Nephron progenitor cell (in vitro differentiated cells): ENCODE measurements around the gene TOB1.
"Not testable (repeated sequence)": the region's sequence is repeated elsewhere in the genome, so short reads cannot be mapped to it uniquely, and the experiment has no call there.

ENCODE experiments used
- DNase-seq: peaks from one replicate; pipeline ENCODE4 v3.0.0; 2021
- H3K27ac Mint-ChIP-seq: 2 replicates; pipeline ENCODE4 v1.8.0; 2021; ENCODE audit warnings: mild to moderate bottlenecking, moderate library complexity, mixed read lengths
- H3K27me3 Mint-ChIP-seq: 2 replicates; pipeline ENCODE4 v1.8.0; 2021; ENCODE audit warnings: mild to moderate bottlenecking, low read depth, mixed read lengths; ENCODE audit not compliant: poor library complexity
- H3K36me3 Mint-ChIP-seq: 2 replicates; pipeline ENCODE4 v1.8.0; 2021; ENCODE audit warnings: low read depth, mixed read lengths
- H3K4me1 Mint-ChIP-seq: 2 replicates; pipeline ENCODE4 v1.8.0; 2021; ENCODE audit warnings: mixed read lengths
- H3K4me3 Mint-ChIP-seq: 2 replicates; pipeline ENCODE4 v1.8.0; 2021; ENCODE audit warnings: mild to moderate bottlenecking, moderate library complexity, mixed read lengths
- H3K9me3 Mint-ChIP-seq: 2 replicates; pipeline ENCODE4 v1.8.0; 2021; ENCODE audit warnings: mild to moderate bottlenecking, moderate library complexity, mixed read lengths
- TF ChIP-seq, protein P1 (sequence below): fragments of 200-600 bp; sonication (generic); IDR thresholded peaks from 2 replicates; pipeline ENCODE4 v1.5.0; 2021; ENCODE audit warnings: antibody characterized with exemption

The TOB1 gene

DNA sequence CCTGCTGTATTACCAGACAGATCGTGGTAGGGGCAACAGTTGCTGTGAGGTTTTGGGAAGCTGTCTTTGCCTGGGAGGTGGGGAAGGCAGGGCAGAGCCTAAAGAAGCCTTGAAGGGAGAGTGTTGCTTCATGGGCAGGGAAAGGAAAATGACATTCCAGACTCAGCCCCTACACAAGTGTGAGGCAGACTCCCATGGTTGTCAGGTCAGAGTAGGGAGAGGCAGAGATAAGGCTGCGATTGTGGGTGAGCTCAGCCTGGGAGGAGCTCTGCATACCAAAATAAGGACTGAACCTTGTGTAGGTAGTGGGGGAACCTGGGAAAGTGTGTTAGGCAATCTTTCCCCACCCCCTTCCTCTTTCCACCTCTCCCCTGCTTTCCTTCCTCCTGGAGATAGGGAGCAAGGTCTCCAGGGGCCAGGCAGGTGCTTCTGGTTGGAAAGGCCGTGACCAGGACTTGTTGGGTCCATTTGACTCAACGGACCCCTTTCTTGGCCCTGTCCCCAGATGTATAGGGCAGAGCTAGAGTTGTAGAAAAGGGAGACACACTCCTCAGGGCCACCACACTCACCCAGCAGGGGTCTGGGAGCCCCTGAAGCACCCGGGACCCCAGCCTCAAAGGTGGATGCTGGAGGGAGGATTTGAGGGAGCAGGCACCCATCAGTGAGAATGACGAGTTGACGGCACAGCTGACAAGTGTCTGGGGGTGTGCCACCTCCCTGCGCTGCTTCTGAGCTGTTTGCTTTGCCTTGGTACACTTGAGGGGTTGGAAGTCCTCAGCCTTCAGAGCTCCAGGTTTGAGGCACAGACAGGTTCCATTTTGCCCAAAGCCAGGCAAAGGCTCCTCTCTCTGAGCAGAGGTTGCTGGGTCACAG lies 18.5 kb upstream of the TOB1 start:
- TF ChIP-seq, protein P1, sequence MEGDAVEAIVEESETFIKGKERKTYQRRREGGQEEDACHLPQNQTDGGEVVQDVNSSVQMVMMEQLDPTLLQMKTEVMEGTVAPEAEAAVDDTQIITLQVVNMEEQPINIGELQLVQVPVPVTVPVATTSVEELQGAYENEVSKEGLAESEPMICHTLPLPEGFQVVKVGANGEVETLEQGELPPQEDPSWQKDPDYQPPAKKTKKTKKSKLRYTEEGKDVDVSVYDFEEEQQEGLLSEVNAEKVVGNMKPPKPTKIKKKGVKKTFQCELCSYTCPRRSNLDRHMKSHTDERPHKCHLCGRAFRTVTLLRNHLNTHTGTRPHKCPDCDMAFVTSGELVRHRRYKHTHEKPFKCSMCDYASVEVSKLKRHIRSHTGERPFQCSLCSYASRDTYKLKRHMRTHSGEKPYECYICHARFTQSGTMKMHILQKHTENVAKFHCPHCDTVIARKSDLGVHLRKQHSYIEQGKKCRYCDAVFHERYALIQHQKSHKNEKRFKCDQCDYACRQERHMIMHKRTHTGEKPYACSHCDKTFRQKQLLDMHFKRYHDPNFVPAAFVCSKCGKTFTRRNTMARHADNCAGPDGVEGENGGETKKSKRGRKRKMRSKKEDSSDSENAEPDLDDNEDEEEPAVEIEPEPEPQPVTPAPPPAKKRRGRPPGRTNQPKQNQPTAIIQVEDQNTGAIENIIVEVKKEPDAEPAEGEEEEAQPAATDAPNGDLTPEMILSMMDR = no peak
- Mint-ChIP-seq H3K4me1 (peaks cover 30% of the 10 kb centered on the region), H3K27me3 (no peaks in the 10 kb centered on the region), H3K9me3 (peaks cover 4% of the 10 kb centered on the region), H3K27ac (peak overlapping the region; percentile 88), H3K4me3 (no peak overlapping the region), H3K36me3 (no peaks in the 10 kb centered on the region)
- no peak for DNase-seq

DNA sequence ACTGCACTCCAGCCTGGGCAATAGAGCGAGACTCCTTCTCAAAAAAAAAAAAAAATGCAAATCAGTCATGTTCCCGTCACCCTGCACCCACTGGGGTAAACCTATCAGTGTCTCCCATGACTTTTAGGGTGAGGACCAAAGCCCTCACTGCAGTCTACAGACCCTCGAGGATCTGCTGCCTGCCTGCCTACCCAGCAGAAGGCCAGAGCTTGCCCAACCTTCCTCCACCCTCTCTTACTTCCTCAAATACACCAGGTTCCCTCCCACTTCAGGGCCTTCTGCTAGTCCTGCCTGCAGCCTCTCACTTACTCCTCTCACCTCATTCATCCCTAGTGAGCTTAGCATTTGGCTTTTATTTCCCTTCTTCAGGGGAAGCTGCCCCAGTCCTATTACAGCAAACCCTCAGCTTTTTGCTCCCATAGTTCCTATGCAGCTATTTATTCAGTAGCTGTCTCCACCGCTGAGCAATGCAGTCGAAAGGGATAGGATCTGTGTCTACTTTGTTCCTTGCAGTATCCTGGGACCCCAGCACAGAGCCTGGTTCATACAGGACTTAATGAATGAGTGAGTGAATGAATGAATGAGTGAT lies 17.8 kb upstream of the TOB1 start:
- H3K9me3 Mint-ChIP-seq = peaks cover 12% of the 10 kb centered on the region
- DNase-seq = no peak
- no peaks in the 10 kb centered on the region for H3K36me3 Mint-ChIP-seq
- no peaks in the 10 kb centered on the region for H3K27me3 Mint-ChIP-seq
- TF ChIP-seq, protein P1 = no peak
- H3K4me1 Mint-ChIP-seq = peaks cover 30% of the 10 kb centered on the region
- peak overlapping the region; percentile 88 for H3K27ac Mint-ChIP-seq
- H3K4me3 Mint-ChIP-seq = no peak overlapping the region

DNA sequence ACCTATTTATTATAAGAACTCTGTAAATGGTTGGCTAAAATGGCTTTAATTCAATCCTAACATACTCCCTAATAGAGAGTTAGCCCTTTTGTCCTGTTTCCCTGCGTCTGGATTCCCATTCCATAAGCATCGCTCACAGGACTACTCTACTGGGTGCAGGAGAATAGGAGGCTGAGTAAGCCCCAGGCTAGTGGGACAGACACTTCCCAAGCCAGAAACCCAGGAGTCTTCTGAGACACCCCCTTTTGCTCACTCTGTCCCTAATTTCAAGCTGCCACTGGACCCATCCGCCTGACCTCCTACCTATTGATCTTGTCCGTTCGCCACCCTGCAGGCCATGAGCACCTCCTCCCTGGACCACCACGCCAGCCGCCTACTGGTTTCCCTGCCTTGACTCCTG lies 16.7 kb upstream of the TOB1 start:
- H3K27me3 Mint-ChIP-seq = no peaks in the 10 kb centered on the region
- TF ChIP-seq, protein P1 = no peak
- H3K27ac Mint-ChIP-seq = no peak overlapping the region

GRCh38 chr17:50881182-50881581 lies 15.0 kb upstream of the TOB1 start:
- no peak overlapping the region for H3K27ac Mint-ChIP-seq
- H3K4me3 Mint-ChIP-seq = no peak overlapping the region
- peaks cover 4% of the 10 kb centered on the region for H3K27me3 Mint-ChIP-seq
- H3K36me3 Mint-ChIP-seq = no peaks in the 10 kb centered on the region
- H3K4me1 Mint-ChIP-seq = peaks cover 15% of the 10 kb centered on the region
- DNase-seq = no peak
- TF ChIP-seq, protein P1 = no peak
- H3K9me3 Mint-ChIP-seq = peaks cover 16% of the 10 kb centered on the region

More for the DNA sequence above, 16.7 kb upstream of the TOB1 start:
- DNase-seq = no peak
- H3K9me3 Mint-ChIP-seq = peaks cover 16% of the 10 kb centered on the region
- H3K4me3 Mint-ChIP-seq = no peak overlapping the region
- no peaks in the 10 kb centered on the region for H3K36me3 Mint-ChIP-seq
- peaks cover 27% of the 10 kb centered on the region for H3K4me1 Mint-ChIP-seq

DNA sequence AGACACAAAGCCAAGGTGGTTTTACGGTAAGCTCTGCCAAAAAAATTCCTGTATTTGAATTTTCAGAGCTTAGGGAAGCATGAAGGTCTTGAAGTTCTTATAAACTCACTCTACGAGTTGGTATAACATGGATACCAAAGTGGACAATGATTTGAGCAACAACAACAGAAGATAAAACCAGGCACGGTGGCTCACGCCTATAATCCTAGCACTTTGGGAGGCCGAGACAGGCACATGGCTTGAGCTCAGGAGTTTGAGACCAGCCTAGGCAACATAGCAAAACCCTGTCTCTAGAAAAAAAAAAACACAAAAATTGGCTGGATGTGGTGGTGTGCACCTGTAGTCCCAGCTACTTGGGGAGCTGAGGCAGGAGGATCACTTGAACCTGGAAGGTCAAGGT lies 12.9 kb upstream of the TOB1 start:
- no peaks in the 10 kb centered on the region for H3K36me3 Mint-ChIP-seq
- TF ChIP-seq, protein P1 = no peak
- H3K27ac Mint-ChIP-seq = no peak overlapping the region
- peaks cover 19% of the 10 kb centered on the region for H3K4me1 Mint-ChIP-seq
- peaks cover 16% of the 10 kb centered on the region for H3K9me3 Mint-ChIP-seq
- DNase-seq = no peak
- no peak overlapping the region for H3K4me3 Mint-ChIP-seq
- peaks cover 4% of the 10 kb centered on the region for H3K27me3 Mint-ChIP-seq

- H3K4me3 Mint-ChIP-seq = no peak overlapping the region
- H3K4me1 Mint-ChIP-seq = peaks cover 14% of the 10 kb centered on the region
- TF ChIP-seq, protein P1 = no peak
- H3K27me3 Mint-ChIP-seq = peaks cover 4% of the 10 kb centered on the region
- no peak for DNase-seq
- H3K36me3 Mint-ChIP-seq = no peaks in the 10 kb centered on the region
- peaks cover 16% of the 10 kb centered on the region for H3K9me3 Mint-ChIP-seq
- no peak overlapping the region for H3K27ac Mint-ChIP-seq
Observed at GRCh38 chr17:50877838-50878237, 11.7 kb upstream of the TOB1 start.

DNA sequence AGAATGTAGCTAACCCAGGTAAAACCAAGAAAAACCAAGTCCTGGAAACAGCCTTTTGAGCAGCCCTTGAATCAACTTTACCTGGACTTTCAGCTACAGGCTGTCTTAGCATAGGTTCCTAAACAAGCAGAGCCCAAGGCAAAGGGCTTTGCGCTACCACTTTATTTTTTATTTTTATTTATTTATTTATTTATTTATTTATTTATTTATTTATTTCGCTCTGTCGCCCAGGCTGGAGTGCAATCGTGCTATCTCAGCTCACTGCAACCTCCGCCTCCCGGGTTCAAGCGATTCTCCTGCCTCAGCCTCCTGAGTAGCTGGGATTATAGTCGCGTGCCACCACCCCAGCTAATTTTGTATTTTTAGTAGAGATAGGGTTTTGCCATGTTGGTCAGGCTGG lies 10.9 kb upstream of the TOB1 start:
- DNase-seq, H3K4me3 Mint-ChIP-seq, H3K36me3 Mint-ChIP-seq, H3K27me3 Mint-ChIP-seq, H3K27ac Mint-ChIP-seq: not testable (repeated sequence)
- Mint-ChIP-seq H3K9me3 (peaks cover 16% of the 10 kb centered on the region), H3K4me1 (peaks cover 14% of the 10 kb centered on the region)
